Measurements from ENCODE around the gene GCG. TPM values are rescaled to one million over a fixed set of nuclear protein-coding genes. Genes with fewer than 3 reads are reported as not detected.

Gene GCG
- polyA plus RNA-seq, 1 of the 3 experiments (the other 2 are of a cell fraction): not detected

GRCh38 chr2:162138310-162138709, 13.7 kb downstream of the GCG start:
- no peaks in the 10 kb centered on the region for H4K20me1 ChIP-seq (ENCODE audit: insufficient read depth)
- H3K4me1 ChIP-seq (ENCODE audit: control insufficient read depth in 1 of 2, insufficient read depth in 2 of 2, low read depth in 1 of 2, low read length in 1 of 2): no peaks in the 10 kb centered on the region
- no peak for DNase-seq
- no peak for TF ChIP-seq PBX3 (IDR thresholded peaks at IDR 0.05)
- no peak for TF ChIP-seq POLR2AphosphoS5 (IDR thresholded peaks at IDR 0.05; ENCODE audit: low read depth, low read length)
- no peak for TF ChIP-seq SMC3 (IDR thresholded peaks at IDR 0.05; ENCODE audit: low read depth, low read length)
- TF ChIP-seq IRF3 (IDR thresholded peaks at IDR 0.05; ENCODE audit: low read depth, low read length): no peak
- no peak for TF ChIP-seq EZH2phosphoT487 (IDR thresholded peaks at IDR 0.05; ENCODE audit: borderline replicate concordance, low read depth)
- TF ChIP-seq EP300 (IDR thresholded peaks at IDR 0.05; ENCODE audit: borderline replicate concordance in 1 of 2, low read depth in 1 of 2, low read length in 1 of 2): no peak
- TF ChIP-seq MXI1 (IDR thresholded peaks at IDR 0.05; ENCODE audit: low read depth, low read length): no peak
- TF ChIP-seq NRF1 (IDR thresholded peaks at IDR 0.05; ENCODE audit: low read depth, low read length): no peak
- TF ChIP-seq MEF2A (IDR thresholded peaks at IDR 0.05; ENCODE audit: borderline replicate concordance, low read depth): no peak
- TF ChIP-seq CHD2 (IDR thresholded peaks at IDR 0.05; ENCODE audit: low read length, partially characterized antibody): no peak
- TF ChIP-seq REST (IDR thresholded peaks at IDR 0.05; ENCODE audit: low read depth, low read length): no peak
- TF ChIP-seq RCOR1 (IDR thresholded peaks at IDR 0.05; ENCODE audit: low read length): no peak
- no peak for TF ChIP-seq FOXM1 (IDR thresholded peaks at IDR 0.05; ENCODE audit: low read depth)
- no peak for TF ChIP-seq USF1 (IDR thresholded peaks at IDR 0.05; ENCODE audit: borderline replicate concordance, low read depth)
- no peaks in the 10 kb centered on the region; the same call in 1 of the 2 replicates for H3K27me3 ChIP-seq (ENCODE audit: insufficient read depth)
- H3K9ac ChIP-seq: no peak overlapping the region
- CTCF ChIA-PET: no interaction called here
- H3K27ac ChIP-seq (ENCODE audit: low read depth in 2 of 2, low read length in 1 of 2): no peak overlapping the region
- H2AFZ ChIP-seq (ENCODE audit: low read depth): no peak overlapping the region
- H3F3A ChIP-seq (replicated peaks; ENCODE audit: insufficient read depth): no peaks in the 10 kb centered on the region
- POLR2A ChIA-PET: no interaction called here
- no peaks in the 10 kb centered on the region for H3K79me2 ChIP-seq (ENCODE audit: insufficient read depth)
- peaks cover 0 to 4% of the 10 kb centered on the region in 2 experiments for H3K36me3 ChIP-seq (replicated peaks in 1 of 2; ENCODE audit: control insufficient read depth in 1 of 2, insufficient read depth in 2 of 2, low read length in 1 of 2)
- H3K9me2 ChIP-seq: no peaks in the 10 kb centered on the region
- no peak overlapping the region for H3K4me3 ChIP-seq (ENCODE audit: low read depth in 2 of 2, low read length in 1 of 2)
- H3K9me3 ChIP-seq: no peaks in the 10 kb centered on the region; the same call in 1 of the 2 replicates
- H3K4me2 ChIP-seq: no peak overlapping the region
